Breast epithelium (tissue), 3 donors: Measurements from ENCODE around the gene SLC22A31.

Experiments used
- CTCF ChIP-seq, 3 donors: fragments of 450-650 bp; IDR thresholded peaks; one replicate each; pipeline ENCODE4 v1.5.1; 2016 to 2017; ENCODE audit warnings: antibody characterized with exemption in 3 of 3, mild to moderate bottlenecking in 3 of 3, moderate library complexity in 3 of 3
- POLR2AphosphoS5 ChIP-seq, 3 donors: sonication (generic); formaldehyde crosslinking; IDR thresholded peaks; one replicate each; pipeline ENCODE4 v1.6.1; 2017; ENCODE audit warnings: antibody characterized with exemption in 3 of 3

- no peak for TF ChIP-seq POLR2AphosphoS5 (IDR thresholded peaks at IDR 0.05)
- no peak for TF ChIP-seq CTCF (IDR thresholded peaks at IDR 0.05)
Observed at GRCh38 chr16:89172528-89173173, 27.7 kb downstream of the SLC22A31 start.
